Glutamatergic neuron (in vitro differentiated cells): ENCODE measurements around the gene GIT2. TPM values are rescaled to one million over a fixed set of nuclear protein-coding genes. Genes with fewer than 3 reads are reported as not detected.
"Not testable (repeated sequence)": the region's sequence is repeated elsewhere in the genome, so short reads cannot be mapped to it uniquely, and the experiment has no call there.

Experiments
- DNase-seq: peaks from one replicate; pipeline ENCODE4 v3.0.0; 2022
- H3K27ac Mint-ChIP-seq: one replicate; pipeline ENCODE4 v1.8.0; 2020; ENCODE audit warnings: mild to moderate bottlenecking, mixed read lengths, inconsistent platforms; ENCODE audit not compliant: unreplicated experiment
- H3K27me3 Mint-ChIP-seq: one replicate; pipeline ENCODE4 v1.8.0; 2020; ENCODE audit warnings: mild to moderate bottlenecking, moderate library complexity, mixed read lengths, inconsistent platforms; ENCODE audit not compliant: unreplicated experiment
- H3K36me3 Mint-ChIP-seq: one replicate; pipeline ENCODE4 v1.8.0; 2020; ENCODE audit warnings: mild to moderate bottlenecking, mixed read lengths, inconsistent platforms; ENCODE audit not compliant: unreplicated experiment
- H3K4me1 Mint-ChIP-seq: one replicate; pipeline ENCODE4 v1.8.0; 2020; ENCODE audit warnings: mild to moderate bottlenecking, low read depth, mixed read lengths, inconsistent platforms; ENCODE audit not compliant: unreplicated experiment
- H3K4me3 Mint-ChIP-seq: one replicate; pipeline ENCODE4 v1.8.0; 2020; ENCODE audit warnings: mild to moderate bottlenecking, mixed read lengths, inconsistent platforms; ENCODE audit not compliant: unreplicated experiment
- H3K9me3 Mint-ChIP-seq: one replicate; pipeline ENCODE4 v1.8.0; 2020; ENCODE audit warnings: mild to moderate bottlenecking, moderate library complexity, mixed read lengths, inconsistent platforms; ENCODE audit not compliant: unreplicated experiment
- CTCF ChIP-seq: fragments of 200-600 bp; sonication (generic); IDR thresholded peaks from one replicate; pipeline ENCODE4 v1.5.0; 2021; ENCODE audit not compliant: partially characterized antibody, unreplicated experiment
- total RNA-seq: library from RNA; stranded (reverse); fragmentation: NEBNext Ultra II Directional; extraction: Animal tissue kit (Norgen Biotek cat#: 25700); gene quantifications from one replicate; pipeline ENCODE4 v1.2.1, GENCODE V29; 2021; ENCODE audit not compliant: unreplicated experiment

GIT2 gene
- total RNA-seq, 1 donor from 2014 or later = 54.9 TPM

- H3K27me3 Mint-ChIP-seq = peaks cover 9% of the 10 kb centered on the region
Observed at GRCh38 chr12:109900752-109901580, 95.2 kb downstream of the GIT2 start.

GRCh38 chr12:109899783-109900751 is 96.1 kb downstream of the GIT2 start, which contains the start of gene TCHP:
Gene TCHP, plus strand, starts transcription at chr12:109900274. Its CDS starts 2,753 bp downstream, at chr12:109903027.
- peaks cover 22% of the 10 kb centered on the region for H3K4me1 Mint-ChIP-seq
- peak within 1 kb of the TSS; percentile 98 for H3K4me3 Mint-ChIP-seq
- peaks cover 8% of the 10 kb centered on the region for H3K36me3 Mint-ChIP-seq
- H3K9me3 Mint-ChIP-seq = peaks cover 8% of the 10 kb centered on the region
- peaks cover 13% of the 10 kb centered on the region for H3K27me3 Mint-ChIP-seq
- H3K27ac Mint-ChIP-seq = peak within 1 kb of the TSS; percentile 93
- peak; percentile 86 for DNase-seq
- TF ChIP-seq CTCF = no peak

More at GRCh38 chr12:109900752-109901580, 95.2 kb downstream of the GIT2 start:
- Mint-ChIP-seq H3K4me3 (peak overlapping the region; percentile 98), H3K36me3 (peaks cover 9% of the 10 kb centered on the region), H3K9me3 (peaks cover 9% of the 10 kb centered on the region), H3K4me1 (peaks cover 22% of the 10 kb centered on the region), H3K27ac (peak overlapping the region; percentile 93)
- no peak for DNase-seq
- TF ChIP-seq CTCF = no peak

- peak overlapping the region; percentile 20 for H3K4me3 Mint-ChIP-seq
- H3K4me1 Mint-ChIP-seq = peaks cover 22% of the 10 kb centered on the region
- H3K9me3 Mint-ChIP-seq, DNase-seq, H3K36me3 Mint-ChIP-seq, H3K27ac Mint-ChIP-seq: not testable (repeated sequence)
- peaks cover 13% of the 10 kb centered on the region for H3K27me3 Mint-ChIP-seq
Observed at GRCh38 chr12:109899345-109899744, 96.8 kb downstream of the GIT2 start.

GRCh38 chr12:109897029-109897428 is 99.1 kb downstream of the GIT2 start:
- no peak for TF ChIP-seq CTCF
- no peak overlapping the region for H3K4me3 Mint-ChIP-seq

GRCh38 chr12:109896188-109896587 is 100.0 kb downstream of the GIT2 start:
- Mint-ChIP-seq H3K36me3 (no peaks in the 10 kb centered on the region), H3K27me3 (peaks cover 18% of the 10 kb centered on the region), H3K4me1 (peaks cover 6% of the 10 kb centered on the region), H3K4me3 (no peak overlapping the region), H3K27ac (no peak overlapping the region), H3K9me3 (peaks cover 7% of the 10 kb centered on the region)
- no peak for TF ChIP-seq CTCF
- DNase-seq = no peak

More at GRCh38 chr12:109897029-109897428, 99.1 kb downstream of the GIT2 start:
- Mint-ChIP-seq H3K36me3 (no peaks in the 10 kb centered on the region), H3K27me3 (peaks cover 18% of the 10 kb centered on the region), H3K9me3 (peaks cover 10% of the 10 kb centered on the region), H3K4me1 (peaks cover 12% of the 10 kb centered on the region), H3K27ac (no peak overlapping the region)
- DNase-seq = no peak
